Body of pancreas (tissue), 4 donors: ENCODE data around the gene NMS. TPM values are rescaled to one million over a fixed set of nuclear protein-coding genes. Genes with fewer than 3 reads are reported as not detected.

ENCODE experiments used
- ATAC-seq: fragments of 150-250 bp; one replicate; pipeline ENCODE4 v1.9.1; 2016
- DNase-seq, 4 donors: peaks; one replicate each; pipeline ENCODE4 v3.0.0-alpha.2; 2019
- H3K27ac ChIP-seq, 4 donors: fragments of 200-600 bp; sonication (generic); 1 replicate in 3 of 4; 2 replicates in 1 of 4; pipeline versions ENCODE4 v1.5.1 to v1.6.1; 2016 to 2019; ENCODE audit warnings: mild to moderate bottlenecking in 1 of 4, mixed read lengths in 1 of 4, moderate library complexity in 1 of 4
- H3K27me3 ChIP-seq, 2 donors: fragments of 200-600 bp; sonication (generic); one replicate each; pipeline ENCODE4 v1.6.0; 2016; ENCODE audit warnings: mild to moderate bottlenecking in 1 of 2
- H3K36me3 ChIP-seq, 2 donors: fragments of 200-600 bp; sonication (generic); replicated peaks in 1 of 2; 2 replicates each; pipeline ENCODE4 v1.5.1; 2016; ENCODE audit warnings: low read depth in 2 of 2; ENCODE audit not compliant: insufficient read depth in 1 of 2
- H3K4me1 ChIP-seq: fragments of 200-600 bp; sonication (generic); one replicate; pipeline ENCODE4 v1.6.0; 2016
- H3K4me3 ChIP-seq, 2 donors: fragments of 200-600 bp; sonication (generic); 1 replicate in 1 of 2; 2 replicates in 1 of 2; pipeline ENCODE4 v1.5.1; 2016 to 2019
- H3K9me3 ChIP-seq, 3 donors: fragments of 200-600 bp; sonication (generic); 1 replicate in 2 of 3; 2 replicates in 1 of 3; pipeline ENCODE4 v1.5.1; 2016
- CTCF ChIP-seq, 7 experiments: fragments of 450-650 bp in 4 of 7; fragments of 200-600 bp in 3 of 7; sonication (generic) in 3 of 7; IDR thresholded peaks; one replicate each; pipeline ENCODE4 v1.5.1; 2016 to 2019; ENCODE audit warnings: antibody characterized with exemption in 7 of 7
- POLR2A ChIP-seq, 3 donors: fragments of 450-650 bp; IDR thresholded peaks; one replicate each; pipeline ENCODE4 v1.6.1; 2016; ENCODE audit warnings: antibody characterized with exemption in 3 of 3, mild to moderate bottlenecking in 2 of 3
- WGBS, 2 donors: methylation state at CpG; one replicate each; pipeline ENCODE4 v1.1.5; 2017; 5-methylcytosine and 5-hydroxymethylcytosine counted together
- intact Hi-C: fragments of 100-400 bp; cut with DNase I; formaldehyde crosslinking; loops from one replicate; pipeline ENCODE4 v1.15.1; 2023
- total RNA-seq, 2 donors: library from RNA; depleted of rRNA; stranded (reverse); fragments of >200 nt; gene quantifications; one replicate each; pipeline ENCODE4 v1.1.0, GENCODE V29; 2016

Gene NMS
- total RNA-seq, 2 donors from 2014 or later = not detected

- ATAC-seq (no peak), DNase-seq (no peak)
- H3K27ac ChIP-seq = no peak overlapping the region
- WGBS, 2 donors = 67 to 77% methylated on average over 1 of the region's 1 CpG
- no peaks in the 10 kb centered on the region for H3K9me3 ChIP-seq
- no peak for TF ChIP-seq POLR2A (IDR thresholded peaks at IDR 0.05)
- no peak for TF ChIP-seq CTCF (IDR thresholded peaks at IDR 0.05)
- no peaks in the 10 kb centered on the region for H3K36me3 ChIP-seq
- no peaks in the 10 kb centered on the region for H3K27me3 ChIP-seq
- H3K4me3 ChIP-seq = no peak overlapping the region
- no peaks in the 10 kb centered on the region for H3K4me1 ChIP-seq
- intact Hi-C loops = no loop called here
Observed at GRCh38 chr2:100517556-100517955, 47.3 kb downstream of the NMS start.

GRCh38 chr2:100518801-100519200, 48.5 kb downstream of the NMS start:
- no peaks in the 10 kb centered on the region for H3K36me3 ChIP-seq
- no peaks in the 10 kb centered on the region for H3K27me3 ChIP-seq
- TF ChIP-seq POLR2A (IDR thresholded peaks at IDR 0.05) (no peak), CTCF (IDR thresholded peaks at IDR 0.05) (no peak)
- H3K4me1 ChIP-seq = no peaks in the 10 kb centered on the region
- no peak for ATAC-seq
- H3K4me3 ChIP-seq = no peak overlapping the region
- 58 to 67% methylated on average over 2 of the region's 2 CpGs for WGBS, 2 donors
- intact Hi-C loops = no loop called here
- H3K9me3 ChIP-seq = no peaks in the 10 kb centered on the region
- no peak overlapping the region for H3K27ac ChIP-seq
- DNase-seq = no peak

- no peak for ATAC-seq
- no peak for DNase-seq
- Histone ChIP-seq H3K27me3 (no peaks in the 10 kb centered on the region), H3K27ac (no peak overlapping the region), H3K4me3 (no peak overlapping the region), H3K4me1 (no peaks in the 10 kb centered on the region), H3K36me3 (no peaks in the 10 kb centered on the region), H3K9me3 (no peaks in the 10 kb centered on the region)
- intact Hi-C loops = no loop called here
- 58 to 60% methylated on average over 2 of the region's 2 CpGs for WGBS, 2 donors
- TF ChIP-seq CTCF (IDR thresholded peaks at IDR 0.05) (no peak), POLR2A (IDR thresholded peaks at IDR 0.05) (no peak)
Observed at GRCh38 chr2:100520224-100520623, 49.9 kb downstream of the NMS start.

GRCh38 chr2:100522430-100522829, 52.1 kb downstream of the NMS start:
- no peak overlapping the region for H3K27ac ChIP-seq
- TF ChIP-seq POLR2A (IDR thresholded peaks at IDR 0.05) (no peak), CTCF (IDR thresholded peaks at IDR 0.05) (no peak)
- no peak for ATAC-seq
- no peak overlapping the region for H3K4me3 ChIP-seq
- no peaks in the 10 kb centered on the region for H3K9me3 ChIP-seq
- H3K4me1 ChIP-seq = no peaks in the 10 kb centered on the region
- intact Hi-C loops = no loop called here
- H3K36me3 ChIP-seq = no peaks in the 10 kb centered on the region
- peak in 1 of 4 donors; percentile 44 for DNase-seq
- H3K27me3 ChIP-seq = no peaks in the 10 kb centered on the region
- WGBS, 2 donors = 18 to 25% methylated on average over 1 of the region's 1 CpG

GRCh38 chr2:100524331-100524730, 54.0 kb downstream of the NMS start:
- Histone ChIP-seq H3K4me3 (no peak overlapping the region), H3K27ac (no peak overlapping the region), H3K27me3 (no peaks in the 10 kb centered on the region), H3K4me1 (no peaks in the 10 kb centered on the region), H3K9me3 (no peaks in the 10 kb centered on the region), H3K36me3 (no peaks in the 10 kb centered on the region)
- WGBS, 2 donors = 87 to 94% methylated on average over 2 of the region's 2 CpGs
- no peak for DNase-seq
- intact Hi-C loops = no loop called here
- no peak for ATAC-seq
- TF ChIP-seq CTCF (IDR thresholded peaks at IDR 0.05) (no peak), POLR2A (IDR thresholded peaks at IDR 0.05) (no peak)
